Smooth muscle cell (in vitro differentiated cells): Measurements from ENCODE around the gene MISFA. TPM values are rescaled to one million over a fixed set of nuclear protein-coding genes. Genes with fewer than 3 reads are reported as not detected.
"Not testable (repeated sequence)": the region's sequence is repeated elsewhere in the genome, so short reads cannot be mapped to it uniquely, and the experiment has no call there.

ENCODE experiments used
- DNase-seq: peaks from one replicate; lab custom pipeline; 2025; ENCODE audit not compliant: unreplicated experiment; lab: John Stamatoyannopoulos, UW
- H2AFZ ChIP-seq: fragments of 200-600 bp; sonication (generic); 2 replicates; pipeline ENCODE4 v1.6.0; 2016; ENCODE audit warnings: antibody characterized with exemption, low read depth, mild to moderate bottlenecking
- H3F3A ChIP-seq: fragments of 200-600 bp; sonication (generic); 2 replicates; pipeline ENCODE4 v1.6.0; 2017; ENCODE audit warnings: antibody characterized with exemption, low read depth
- H3K27ac ChIP-seq: fragments of 200-600 bp; sonication (generic); 2 replicates; pipeline ENCODE4 v1.5.1; 2016; ENCODE audit warnings: low read depth, mild to moderate bottlenecking
- H3K27me3 ChIP-seq: fragments of 200-600 bp; sonication (generic); 2 replicates; pipeline ENCODE4 v1.6.1; 2016; ENCODE audit warnings: low read depth, mild to moderate bottlenecking
- H3K36me3 ChIP-seq: fragments of 200-600 bp; sonication (generic); 2 replicates; pipeline ENCODE4 v1.5.1; 2016; ENCODE audit warnings: low read depth
- H3K4me1 ChIP-seq: fragments of 200-600 bp; sonication (generic); 2 replicates; pipeline ENCODE4 v1.5.1; 2016; ENCODE audit warnings: low read depth
- H3K4me2 ChIP-seq: fragments of 200-600 bp; sonication (generic); 2 replicates; pipeline ENCODE4 v1.6.0; 2016; ENCODE audit warnings: mild to moderate bottlenecking
- H3K4me3 ChIP-seq: fragments of 200-600 bp; sonication (generic); 2 replicates; pipeline ENCODE4 v1.5.1; 2016; ENCODE audit warnings: mild to moderate bottlenecking
- H3K79me2 ChIP-seq: fragments of 200-600 bp; sonication (generic); 2 replicates; pipeline ENCODE4 v1.6.0; 2016; ENCODE audit warnings: low read depth, mild to moderate bottlenecking
- H3K9ac ChIP-seq: fragments of 200-600 bp; sonication (generic); 2 replicates; pipeline ENCODE4 v1.6.0; 2016; ENCODE audit warnings: low read depth
- H3K9me3 ChIP-seq: fragments of 200-600 bp; sonication (generic); replicated peaks from 2 replicates; pipeline ENCODE4 v1.5.1; 2016; ENCODE audit warnings: low read depth
- H4K20me1 ChIP-seq: fragments of 200-600 bp; sonication (generic); 2 replicates; pipeline ENCODE4 v1.6.0; 2016; ENCODE audit warnings: low read depth
- CTCF ChIP-seq: fragments of 200-600 bp; sonication (generic); IDR thresholded peaks from 2 replicates; pipeline ENCODE4 v1.5.1; 2017; ENCODE audit warnings: borderline replicate concordance, mild to moderate bottlenecking, antibody characterized with exemption; ENCODE audit not compliant: insufficient read depth, poor library complexity, severe bottlenecking
- WGBS: methylation state at CpG from one replicate; pipeline ENCODE4 v1.1.7; 2016; ENCODE audit warnings: low lambda C conversion rate; 5-methylcytosine and 5-hydroxymethylcytosine counted together
- polyA plus RNA-seq: library from polyadenylated mRNA; unstranded; fragments of >200 nt; fragmentation: Nextera tagmentation; extraction: Ambion mirVana; gene quantifications from 2 replicates; pipeline ENCODE4 v1.2.1, GENCODE V29; 2016
- total RNA-seq: library from RNA; depleted of rRNA; stranded (reverse); fragments of >200 nt; gene quantifications from 2 replicates; pipeline ENCODE4 v1.2.3, GENCODE V29; 2014

The MISFA gene
- total and polyA plus RNA-seq, 2 experiments from 2014 or later, result 0.18 to 1.3 TPM

GRCh38 chr11:18633256-18634139, 33.9 kb downstream of the MISFA start:
- Histone ChIP-seq H3K27me3 (no peaks in the 10 kb centered on the region), H3K4me3 (peak overlapping the region; percentile 79), H2AFZ (no peak overlapping the region), H3K9ac (peak overlapping the region; percentile 98), H3K9me3 (no peaks in the 10 kb centered on the region), H3F3A (peaks cover 2% of the 10 kb centered on the region), H3K36me3 (no peaks in the 10 kb centered on the region), H3K27ac (peak overlapping the region; percentile 99), H3K4me2 (peak overlapping the region; percentile 93), H3K4me1 (peaks cover 15% of the 10 kb centered on the region), H3K79me2 (peaks cover 56% of the 10 kb centered on the region), H4K20me1 (peaks cover 53% of the 10 kb centered on the region)
- WGBS, result 13% methylated on average over 31 of the region's 31 CpGs
- DNase-seq, result no peak
- TF ChIP-seq CTCF, result no peak

GRCh38 chr11:18634140-18635032, 34.8 kb downstream of the MISFA start, which contains the start of gene SPTY2D1:
SPTY2D1 (minus strand) TSS chr11:18634342; CDS start chr11:18634257, 85 bp downstream.
- peak; percentile 98 for DNase-seq
- Histone ChIP-seq H3K36me3 (no peaks in the 10 kb centered on the region), H3K79me2 (peaks cover 47% of the 10 kb centered on the region), H3K9ac (peak within 1 kb of the TSS; percentile 98), H3K4me3 (peak within 1 kb of the TSS; percentile 79), H3F3A (peaks cover 2% of the 10 kb centered on the region), H4K20me1 (peaks cover 44% of the 10 kb centered on the region), H3K4me1 (peaks cover 15% of the 10 kb centered on the region), H3K27me3 (no peaks in the 10 kb centered on the region), H3K4me2 (peak within 1 kb of the TSS; percentile 93), H3K27ac (peak within 1 kb of the TSS; percentile 99), H2AFZ (peak within 1 kb of the TSS; percentile 94), H3K9me3 (no peaks in the 10 kb centered on the region)
- TF ChIP-seq CTCF, result no peak
- 1% methylated on average over 60 of the region's 60 CpGs for WGBS

- no peak overlapping the region for H3K9ac ChIP-seq
- H3K27ac ChIP-seq, result no peak overlapping the region
- 74% methylated on average over 1 of the region's 1 CpG for WGBS
- no peaks in the 10 kb centered on the region for H3K9me3 ChIP-seq
- no peaks in the 10 kb centered on the region for H3K4me1 ChIP-seq
- no peaks in the 10 kb centered on the region for H3K36me3 ChIP-seq
- H3K4me3 ChIP-seq, result no peak overlapping the region
- H3F3A ChIP-seq, result no peaks in the 10 kb centered on the region
- no peak overlapping the region for H2AFZ ChIP-seq
- DNase-seq, result no peak
- no peak overlapping the region for H3K4me2 ChIP-seq
- TF ChIP-seq CTCF, result no peak
- no peaks in the 10 kb centered on the region for H4K20me1 ChIP-seq
- H3K27me3 ChIP-seq, result no peaks in the 10 kb centered on the region
- H3K79me2 ChIP-seq, result no peaks in the 10 kb centered on the region
Measured at GRCh38 chr11:18641677-18642076, 42.1 kb downstream of the MISFA start.

GRCh38 chr11:18643034-18643433, 43.4 kb downstream of the MISFA start:
- WGBS, result 89% methylated on average over 4 of the region's 4 CpGs
- H3K4me1 ChIP-seq, H3K36me3 ChIP-seq, DNase-seq, H3F3A ChIP-seq, H3K27ac ChIP-seq, H3K27me3 ChIP-seq, H3K79me2 ChIP-seq, H3K4me3 ChIP-seq, H3K9me3 ChIP-seq, H4K20me1 ChIP-seq, H3K9ac ChIP-seq, H3K4me2 ChIP-seq, H2AFZ ChIP-seq: not testable (repeated sequence)
